Cortex of kidney (tissue), 1 donor: ENCODE measurements around the gene DCAF16.
"Not testable (repeated sequence)": the region's sequence is repeated elsewhere in the genome, so short reads cannot be mapped to it uniquely, and the experiment has no call there.

Experiments
- DNase-seq: peaks from one replicate; lab custom pipeline; 2025; lab: John Stamatoyannopoulos, UW

Gene DCAF16

GRCh38 chr4:17810260-17811077, at the start of gene DCAF16, which contains the start of gene NCAPG:
Gene DCAF16 (minus strand): TSS chr4:17810757. CDS start chr4:17804141, 6,616 bp downstream.
Gene NCAPG (plus strand): TSS chr4:17810979. CDS start chr4:17811078, 99 bp downstream.
- DNase-seq = peak; percentile 74

- DNase-seq = no peak
These were observed 49.3 kb upstream of the DCAF16 start for GRCh38 chr4:17859793-17860406.

GRCh38 chr4:17854036-17854435, 43.5 kb upstream of the DCAF16 start:
- DNase-seq = no peak

- no peak for DNase-seq
These were observed 41.4 kb upstream of the DCAF16 start for GRCh38 chr4:17851959-17852358.

GRCh38 chr4:17850295-17850694, 39.7 kb upstream of the DCAF16 start:
- not testable (repeated sequence) for DNase-seq

GRCh38 chr4:17846266-17846665, 35.7 kb upstream of the DCAF16 start:
- no peak for DNase-seq

GRCh38 chr4:17823871-17824669, 13.5 kb upstream of the DCAF16 start:
- no peak for DNase-seq

GRCh38 chr4:17817027-17817426, 6.5 kb upstream of the DCAF16 start:
- DNase-seq = no peak

- no peak for DNase-seq
These were observed 5.6 kb upstream of the DCAF16 start for GRCh38 chr4:17816142-17816541.

GRCh38 chr4:17814140-17814539, 3.6 kb upstream of the DCAF16 start:
- no peak for DNase-seq

GRCh38 chr4:17812801-17813200, 2.2 kb upstream of the DCAF16 start:
- DNase-seq = no peak

GRCh38 chr4:17812125-17812524, 1.6 kb upstream of the DCAF16 start:
- DNase-seq = no peak

GRCh38 chr4:17811078-17811603, 584 bp upstream of the DCAF16 start:
- DNase-seq = no peak

GRCh38 chr4:17809667-17810066, 890 bp downstream of the DCAF16 start:
- DNase-seq = no peak

- DNase-seq = no peak
These were observed 3.1 kb downstream of the DCAF16 start for GRCh38 chr4:17807446-17807845.

- no peak for DNase-seq
These were observed 4.9 kb downstream of the DCAF16 start for GRCh38 chr4:17805580-17806155.

GRCh38 chr4:17797808-17798207, 12.7 kb downstream of the DCAF16 start:
- DNase-seq = no peak

- DNase-seq = no peak
These were observed 15.8 kb downstream of the DCAF16 start for GRCh38 chr4:17794730-17795129.

- DNase-seq = no peak
These were observed 21.6 kb downstream of the DCAF16 start for GRCh38 chr4:17788956-17789355.

GRCh38 chr4:17787315-17787714, 23.2 kb downstream of the DCAF16 start:
- no peak for DNase-seq

- DNase-seq = no peak
These were observed 24.0 kb downstream of the DCAF16 start for GRCh38 chr4:17786567-17786966.

GRCh38 chr4:17785858-17786257, 24.7 kb downstream of the DCAF16 start:
- no peak for DNase-seq
